Adipocyte (in vitro differentiated cells): ENCODE data around the gene CEBPG.

ENCODE experiments used
- DNase-seq: peaks from one replicate; pipeline ENCODE4 v3.0.0-alpha.2; 2015; ENCODE audit warnings: low read depth
- H3K27me3 ChIP-seq: replicated peaks from 2 replicates; pipeline ENCODE4 v1.7.0; 2013; ENCODE audit warnings: mild to moderate bottlenecking, low read length, moderate library complexity; ENCODE audit not compliant: control insufficient read depth, insufficient read depth
- H3K36me3 ChIP-seq: 2 replicates; pipeline ENCODE4 v1.7.0; 2013; ENCODE audit warnings: low read length, mild to moderate bottlenecking, moderate library complexity; ENCODE audit not compliant: control insufficient read depth, insufficient read depth, severe bottlenecking
- H3K4me1 ChIP-seq: 2 replicates; pipeline ENCODE4 v1.7.0; 2013; ENCODE audit warnings: mild to moderate bottlenecking, low read length, moderate library complexity; ENCODE audit not compliant: control insufficient read depth, insufficient read depth
- H3K4me3 ChIP-seq: 2 replicates; pipeline ENCODE4 v1.7.0; 2013; ENCODE audit warnings: mild to moderate bottlenecking, low read length, moderate library complexity
- H3K9ac ChIP-seq: 2 replicates; pipeline ENCODE4 v1.7.0; 2013; ENCODE audit warnings: mild to moderate bottlenecking, low read length, moderate library complexity
- H3K9me3 ChIP-seq: 2 replicates; pipeline ENCODE4 v1.7.0; 2013; ENCODE audit warnings: mild to moderate bottlenecking, low read length, moderate library complexity; ENCODE audit not compliant: control insufficient read depth

CEBPG gene

DNA sequence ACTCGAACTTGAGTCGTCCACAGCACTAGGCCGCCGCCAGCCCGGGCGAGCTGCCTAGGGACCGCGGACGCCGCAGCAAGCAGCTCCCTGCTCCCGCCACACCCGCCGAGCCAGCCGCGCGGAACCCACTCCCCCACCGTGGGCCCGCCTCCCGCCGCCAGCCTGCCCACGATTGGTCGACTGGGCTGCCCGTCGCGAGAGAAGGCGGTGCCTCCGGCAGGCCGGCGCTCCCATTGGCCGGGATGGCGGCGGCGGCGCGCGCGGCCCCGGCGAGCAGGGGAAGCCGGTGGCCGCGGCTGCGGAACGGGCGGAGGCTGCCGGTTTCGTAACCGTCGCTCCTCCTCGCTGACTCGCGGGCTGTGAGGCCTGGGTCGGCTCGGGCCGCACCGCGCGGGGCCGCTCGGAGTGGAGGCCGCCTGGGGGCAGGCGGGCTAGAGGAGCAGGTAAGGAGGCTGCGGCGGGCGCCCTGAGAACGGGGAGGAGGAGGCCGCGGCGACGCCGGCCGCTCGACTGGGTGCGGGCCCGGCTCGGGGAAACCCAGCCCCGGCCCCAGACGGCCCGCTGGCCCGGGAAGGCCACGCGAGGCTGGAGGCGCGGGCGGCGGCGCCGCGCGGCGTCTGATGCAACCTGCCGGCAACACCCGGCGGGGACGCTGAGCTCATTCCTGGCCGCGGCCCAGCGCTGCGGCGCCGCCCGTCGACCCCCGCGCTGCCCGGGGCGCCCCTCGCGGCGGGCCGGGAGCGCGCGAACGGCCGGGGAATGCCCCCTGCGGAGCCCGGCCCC, at the start of gene CEBPG:
Gene CEBPG, plus strand, starts transcription at position 257 of the 783 bp plus-strand sequence. CDS start 5,531 bp downstream, outside the sequence.
- DNase-seq: peak; percentile 95
- Histone ChIP-seq H3K27me3 (no peaks in the 10 kb centered on the region), H3K36me3 (no peaks in the 10 kb centered on the region), H3K4me3 (peak within 1 kb of the TSS; percentile 92), H3K9me3 (no peaks in the 10 kb centered on the region), H3K9ac (peak within 1 kb of the TSS; percentile 96), H3K4me1 (peaks cover 38% of the 10 kb centered on the region)

DNA sequence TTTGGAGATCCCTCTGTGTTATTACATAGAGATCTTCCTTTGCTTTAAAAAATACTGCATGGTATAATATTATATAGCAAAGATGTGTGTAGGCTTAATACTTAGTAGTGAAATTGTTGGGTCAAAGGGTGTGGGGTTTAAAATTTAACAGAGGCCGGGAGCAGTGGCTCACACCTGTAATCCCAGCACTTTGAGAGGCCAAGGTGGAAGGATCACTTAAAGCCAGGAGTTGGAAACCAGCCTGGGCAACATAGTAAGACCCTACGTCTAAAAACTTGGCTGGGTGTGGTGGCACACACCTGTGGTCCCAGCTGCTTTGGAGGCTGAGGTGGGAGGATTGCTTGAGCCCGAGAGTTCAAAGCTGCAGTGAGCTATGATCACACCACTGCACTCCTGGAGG, 48.9 kb upstream of the CEBPG start:
- no peak overlapping the region for H3K4me3 ChIP-seq
- H3K9me3 ChIP-seq: peaks cover 14% of the 10 kb centered on the region
- H3K9ac ChIP-seq: no peak overlapping the region
- no peaks in the 10 kb centered on the region for H3K36me3 ChIP-seq
- H3K27me3 ChIP-seq: no peaks in the 10 kb centered on the region
- peaks cover 5% of the 10 kb centered on the region for H3K4me1 ChIP-seq
- DNase-seq: no peak

DNA sequence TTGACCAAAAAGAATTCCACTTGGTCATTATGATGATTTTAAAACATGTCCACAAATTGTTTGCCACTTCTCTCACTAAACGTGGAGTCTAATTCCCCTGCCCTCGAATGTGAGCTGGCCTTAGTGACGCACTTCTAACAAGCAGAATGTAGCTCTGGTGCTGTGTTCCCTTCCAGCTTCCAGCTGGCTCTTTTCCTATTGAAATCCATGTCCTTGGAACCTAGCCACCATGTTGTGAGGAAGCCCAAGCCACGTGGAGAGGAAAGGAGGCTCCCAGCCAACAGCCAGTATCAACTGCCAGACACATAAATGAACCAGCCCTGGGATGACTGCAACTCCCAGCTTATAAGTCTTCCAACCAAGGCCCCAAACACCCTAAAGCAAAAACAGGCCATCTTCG, 47.6 kb upstream of the CEBPG start:
- Histone ChIP-seq H3K9me3 (peaks cover 8% of the 10 kb centered on the region), H3K27me3 (no peaks in the 10 kb centered on the region), H3K36me3 (no peaks in the 10 kb centered on the region), H3K4me1 (peaks cover 17% of the 10 kb centered on the region), H3K9ac (no peak overlapping the region), H3K4me3 (no peak overlapping the region)
- no peak for DNase-seq

DNA sequence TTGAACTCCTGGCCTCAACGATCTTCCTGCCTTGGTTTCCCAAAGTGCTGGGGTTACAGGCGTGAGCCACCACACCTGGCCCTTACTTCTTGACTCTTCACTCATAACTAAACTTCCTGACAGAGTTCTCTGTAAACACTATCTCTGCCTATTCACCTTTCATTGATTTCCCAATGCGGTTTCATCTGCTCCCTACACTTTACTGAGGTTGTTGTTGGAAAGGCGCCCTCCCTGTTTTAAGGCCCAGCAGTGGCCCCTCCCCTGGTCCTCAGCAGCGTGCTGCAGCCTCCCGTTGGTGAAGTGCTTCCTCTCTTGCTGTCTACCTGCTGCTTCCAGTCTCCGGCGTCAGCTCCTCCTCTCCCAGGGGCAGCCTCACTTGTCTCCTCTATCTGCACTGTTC, 44.4 kb upstream of the CEBPG start:
- no peak overlapping the region for H3K9ac ChIP-seq
- no peak overlapping the region for H3K4me3 ChIP-seq
- no peak for DNase-seq
- no peaks in the 10 kb centered on the region for H3K9me3 ChIP-seq
- H3K36me3 ChIP-seq: no peaks in the 10 kb centered on the region
- H3K27me3 ChIP-seq: no peaks in the 10 kb centered on the region
- H3K4me1 ChIP-seq: peaks cover 19% of the 10 kb centered on the region

DNA sequence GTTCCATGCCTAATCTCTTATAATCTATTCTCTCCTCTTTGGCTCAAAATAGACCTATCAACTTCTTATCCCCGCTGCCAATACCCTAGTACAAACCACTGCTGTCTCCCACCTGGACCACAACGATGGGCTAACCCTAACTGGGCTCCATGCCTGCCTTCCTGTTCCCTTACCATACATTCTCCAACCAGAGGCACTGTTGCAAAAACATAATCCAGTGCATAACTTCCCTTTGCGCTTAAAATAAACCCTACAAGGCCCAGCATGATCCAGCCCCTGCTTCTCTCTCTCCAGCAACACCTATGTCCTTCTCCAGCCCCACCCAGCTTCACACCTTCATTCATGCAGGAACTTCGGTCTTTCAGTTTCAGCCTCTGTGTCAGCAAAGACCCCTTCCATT, 43.8 kb upstream of the CEBPG start:
- H3K4me3 ChIP-seq: no peak overlapping the region
- DNase-seq: no peak
- H3K27me3 ChIP-seq: no peaks in the 10 kb centered on the region
- H3K36me3 ChIP-seq: no peaks in the 10 kb centered on the region
- H3K4me1 ChIP-seq: peaks cover 19% of the 10 kb centered on the region
- no peak overlapping the region for H3K9ac ChIP-seq
- H3K9me3 ChIP-seq: no peaks in the 10 kb centered on the region

DNA sequence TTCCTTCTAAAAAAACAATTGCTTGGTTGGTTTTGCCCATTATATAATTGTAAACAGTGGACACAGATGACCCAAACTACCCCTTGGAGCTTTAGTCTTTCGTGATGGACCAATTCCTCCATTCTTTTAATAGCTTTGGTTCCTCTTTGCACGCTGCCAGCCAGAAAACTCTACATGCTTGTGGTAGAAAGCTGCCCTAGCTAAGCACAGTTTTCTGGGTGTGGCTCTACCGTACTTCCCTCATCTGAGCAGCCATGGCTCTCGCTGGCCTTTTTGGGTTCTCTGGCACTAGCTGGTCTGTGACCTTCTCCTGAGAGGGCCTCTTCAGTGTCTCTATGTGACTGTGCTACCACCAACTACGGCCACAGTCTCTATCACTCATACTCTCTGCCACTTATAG, 41.3 kb upstream of the CEBPG start:
- H3K4me1 ChIP-seq: peaks cover 14% of the 10 kb centered on the region
- DNase-seq: no peak

DNA sequence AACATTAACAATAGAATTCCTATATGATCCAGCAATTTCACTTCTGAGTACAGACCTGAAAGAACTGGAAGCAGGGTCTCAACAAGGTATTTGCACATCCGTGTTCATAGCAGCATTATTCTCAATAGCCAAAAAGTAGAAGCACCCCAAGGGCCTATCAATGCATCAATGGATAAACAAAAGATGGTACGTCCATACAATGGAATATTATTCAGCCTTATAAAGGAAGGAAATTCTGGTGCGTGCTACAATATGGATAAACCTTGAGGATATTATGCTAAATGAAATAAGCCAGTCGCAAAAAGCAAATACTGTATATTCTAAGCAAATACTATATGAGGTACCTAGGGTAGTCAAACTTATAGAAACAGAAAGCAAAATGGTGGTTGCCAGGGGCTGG, 40.4 kb upstream of the CEBPG start:
- H3K9ac ChIP-seq: no peak overlapping the region
- H3K9me3 ChIP-seq: no peaks in the 10 kb centered on the region
- DNase-seq: no peak
- H3K36me3 ChIP-seq: no peaks in the 10 kb centered on the region
- no peaks in the 10 kb centered on the region for H3K27me3 ChIP-seq
- peaks cover 14% of the 10 kb centered on the region for H3K4me1 ChIP-seq
- no peak overlapping the region for H3K4me3 ChIP-seq

More for the DNA sequence above, 41.3 kb upstream of the CEBPG start:
- Histone ChIP-seq H3K4me3 (no peak overlapping the region), H3K9ac (no peak overlapping the region), H3K36me3 (no peaks in the 10 kb centered on the region), H3K27me3 (no peaks in the 10 kb centered on the region), H3K9me3 (no peaks in the 10 kb centered on the region)

DNA sequence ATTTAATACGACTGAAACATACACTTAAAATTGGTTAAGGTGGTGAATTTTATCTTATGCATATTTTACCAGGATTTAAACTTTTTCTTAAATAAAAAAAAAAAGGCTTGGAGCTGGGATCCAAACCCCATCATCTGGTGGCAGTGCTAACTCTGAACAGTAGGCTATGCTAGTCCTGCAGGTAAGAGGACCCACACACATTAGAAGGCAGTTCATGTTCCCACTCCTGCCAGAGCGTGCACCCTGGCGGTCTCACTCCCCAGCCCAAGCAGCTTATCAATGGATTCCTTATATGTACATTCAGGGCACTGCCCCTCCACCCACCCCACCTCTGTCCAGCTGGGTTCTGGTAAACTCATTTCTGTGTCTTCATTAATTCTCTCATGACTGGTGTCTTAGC, 39.9 kb upstream of the CEBPG start:
- no peaks in the 10 kb centered on the region for H3K27me3 ChIP-seq
- H3K9ac ChIP-seq: no peak overlapping the region
- H3K4me1 ChIP-seq: peaks cover 14% of the 10 kb centered on the region
- H3K4me3 ChIP-seq: no peak overlapping the region
- DNase-seq: no peak
- no peaks in the 10 kb centered on the region for H3K9me3 ChIP-seq
- H3K36me3 ChIP-seq: no peaks in the 10 kb centered on the region

DNA sequence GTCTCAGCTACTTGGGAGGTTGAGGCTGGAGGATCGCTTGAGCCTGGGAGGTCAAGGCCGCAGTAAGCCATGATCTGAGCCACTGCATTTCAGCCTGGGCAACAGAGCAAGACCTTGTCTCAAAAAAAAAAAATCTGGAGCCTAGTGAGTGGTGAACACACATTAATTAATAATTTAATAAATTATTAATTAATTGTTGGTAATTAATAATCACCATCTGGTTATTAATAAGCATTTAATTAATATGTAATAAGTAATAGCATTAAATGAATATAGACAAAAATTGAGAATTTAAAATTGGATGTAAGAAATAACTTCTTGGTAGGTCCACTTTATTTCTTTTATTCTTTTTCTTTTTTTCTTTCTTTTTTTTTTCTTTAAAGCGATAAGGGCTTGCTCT, 39.2 kb upstream of the CEBPG start:
- Histone ChIP-seq H3K4me1 (peaks cover 14% of the 10 kb centered on the region), H3K27me3 (no peaks in the 10 kb centered on the region), H3K9me3 (no peaks in the 10 kb centered on the region), H3K36me3 (no peaks in the 10 kb centered on the region), H3K9ac (no peak overlapping the region), H3K4me3 (no peak overlapping the region)
- no peak for DNase-seq

DNA sequence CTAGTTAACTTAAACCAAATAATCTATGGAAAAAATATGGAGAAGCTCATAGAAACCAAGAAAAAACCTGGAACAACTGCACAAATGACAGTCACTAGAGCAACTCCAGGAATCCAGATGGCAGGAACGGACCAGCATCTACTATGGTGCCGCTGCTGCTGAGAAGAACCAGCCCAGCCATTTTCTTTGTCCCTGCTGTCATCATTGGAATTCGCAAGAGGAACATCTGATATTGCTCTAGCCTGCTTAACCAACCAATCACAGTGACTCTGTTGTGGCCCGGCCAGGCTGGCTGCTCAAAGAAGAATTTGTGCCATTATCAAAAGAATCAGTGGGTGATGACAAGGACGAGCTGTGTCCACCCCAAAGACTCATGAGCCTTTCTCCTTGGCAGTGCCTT, 38.1 kb upstream of the CEBPG start:
- Histone ChIP-seq H3K4me1 (peaks cover 7% of the 10 kb centered on the region), H3K9ac (no peak overlapping the region), H3K9me3 (no peaks in the 10 kb centered on the region), H3K27me3 (no peaks in the 10 kb centered on the region), H3K4me3 (no peak overlapping the region), H3K36me3 (no peaks in the 10 kb centered on the region)
- no peak for DNase-seq

DNA sequence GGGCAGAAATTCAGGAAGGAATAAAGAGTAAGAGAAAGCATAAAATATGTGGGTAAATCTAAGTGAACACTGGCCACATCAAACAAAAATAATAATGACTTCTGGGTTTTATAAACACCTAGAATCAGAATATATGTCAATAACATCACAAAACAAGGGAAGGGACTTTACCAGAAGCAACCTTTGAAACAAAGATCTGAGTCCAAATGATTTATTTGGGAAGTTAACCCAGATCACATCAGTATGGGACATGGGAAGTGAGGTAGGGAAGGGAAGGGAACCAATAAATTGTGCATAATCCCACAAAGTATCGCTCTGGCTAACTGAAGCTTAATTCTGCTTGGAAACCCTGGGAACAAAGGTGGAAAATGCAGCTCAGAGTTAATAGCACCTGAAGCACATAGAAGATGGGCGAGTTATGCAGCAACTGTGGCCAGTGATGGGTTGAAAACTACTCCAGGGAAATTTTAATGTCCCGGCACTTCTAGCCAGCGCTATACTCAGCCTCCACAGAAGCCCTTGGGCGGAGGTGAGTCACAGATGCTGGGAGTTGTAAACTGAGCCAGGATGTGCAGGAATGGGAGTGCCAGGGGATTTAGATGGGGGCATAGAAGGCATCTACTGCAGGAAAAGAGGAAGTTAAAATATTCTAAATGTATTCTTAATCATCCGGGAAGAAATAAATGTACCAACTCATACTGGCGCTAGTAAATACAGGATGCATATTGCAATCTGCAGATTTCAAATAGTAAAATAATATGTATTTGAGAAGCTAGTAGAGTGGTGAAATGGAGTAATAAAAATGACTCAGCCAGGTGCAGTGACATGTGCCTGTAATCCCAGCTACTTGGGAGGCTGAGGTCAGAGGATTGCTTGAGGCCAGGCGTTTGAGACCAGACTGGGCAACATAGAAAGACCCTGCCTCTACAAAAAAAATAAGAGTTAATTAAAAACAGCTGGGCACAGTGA, 34.2 kb upstream of the CEBPG start:
- Histone ChIP-seq H3K9me3 (no peaks in the 10 kb centered on the region), H3K27me3 (peaks cover 22% of the 10 kb centered on the region), H3K4me1 (peaks cover 6% of the 10 kb centered on the region), H3K9ac (no peak overlapping the region), H3K36me3 (no peaks in the 10 kb centered on the region), H3K4me3 (no peak overlapping the region)
- no peak for DNase-seq
